Mesothelial cell of epicardium (in vitro differentiated cells): ENCODE data around the gene TPCN1. TPM values are rescaled to one million over a fixed set of nuclear protein-coding genes. Genes with fewer than 3 reads are reported as not detected.

Experiments
- DNase-seq, 2 experiments: peaks; one replicate each; pipeline ENCODE4 v3.0.0; 2021; ENCODE audit warnings: low spot score in 2 of 2; ENCODE audit not compliant: unreplicated experiment in 2 of 2
- H3K27ac Mint-ChIP-seq: 2 replicates; pipeline ENCODE4 v1.8.0; 2021; ENCODE audit warnings: mixed read lengths
- H3K27me3 Mint-ChIP-seq: 2 replicates; pipeline ENCODE4 v1.8.0; 2021; ENCODE audit warnings: low read depth, mixed read lengths
- H3K36me3 Mint-ChIP-seq: 2 replicates; pipeline ENCODE4 v1.8.0; 2021; ENCODE audit warnings: mixed read lengths
- H3K4me1 Mint-ChIP-seq: 2 replicates; pipeline ENCODE4 v1.8.0; 2021; ENCODE audit warnings: mixed read lengths
- H3K4me3 Mint-ChIP-seq: 2 replicates; pipeline ENCODE4 v1.8.0; 2021; ENCODE audit warnings: mild to moderate bottlenecking, moderate library complexity, mixed read lengths
- H3K9me3 Mint-ChIP-seq: 2 replicates; pipeline ENCODE4 v1.8.0; 2021; ENCODE audit warnings: mixed read lengths
- total RNA-seq: library from RNA; stranded (reverse); gene quantifications from 3 replicates; pipeline ENCODE4 v1.2.1, GENCODE V29; 2021
- TF ChIP-seq, protein P1 (sequence below): fragments of 200-600 bp; sonication (generic); IDR thresholded peaks from one replicate; pipeline ENCODE4 v1.5.0; 2021; ENCODE audit warnings: antibody characterized with exemption; ENCODE audit not compliant: unreplicated experiment

TPCN1 gene
- total RNA-seq, 1 donor from 2014 or later, result 40.0 TPM

- DNase-seq, result no peak
Observed at GRCh38 chr12:113260636-113261300, 39.5 kb downstream of the TPCN1 start.

GRCh38 chr12:113261847-113262470, 40.7 kb downstream of the TPCN1 start:
- peak overlapping the region; percentile 50 for H3K27ac Mint-ChIP-seq
- TF ChIP-seq, protein P1, sequence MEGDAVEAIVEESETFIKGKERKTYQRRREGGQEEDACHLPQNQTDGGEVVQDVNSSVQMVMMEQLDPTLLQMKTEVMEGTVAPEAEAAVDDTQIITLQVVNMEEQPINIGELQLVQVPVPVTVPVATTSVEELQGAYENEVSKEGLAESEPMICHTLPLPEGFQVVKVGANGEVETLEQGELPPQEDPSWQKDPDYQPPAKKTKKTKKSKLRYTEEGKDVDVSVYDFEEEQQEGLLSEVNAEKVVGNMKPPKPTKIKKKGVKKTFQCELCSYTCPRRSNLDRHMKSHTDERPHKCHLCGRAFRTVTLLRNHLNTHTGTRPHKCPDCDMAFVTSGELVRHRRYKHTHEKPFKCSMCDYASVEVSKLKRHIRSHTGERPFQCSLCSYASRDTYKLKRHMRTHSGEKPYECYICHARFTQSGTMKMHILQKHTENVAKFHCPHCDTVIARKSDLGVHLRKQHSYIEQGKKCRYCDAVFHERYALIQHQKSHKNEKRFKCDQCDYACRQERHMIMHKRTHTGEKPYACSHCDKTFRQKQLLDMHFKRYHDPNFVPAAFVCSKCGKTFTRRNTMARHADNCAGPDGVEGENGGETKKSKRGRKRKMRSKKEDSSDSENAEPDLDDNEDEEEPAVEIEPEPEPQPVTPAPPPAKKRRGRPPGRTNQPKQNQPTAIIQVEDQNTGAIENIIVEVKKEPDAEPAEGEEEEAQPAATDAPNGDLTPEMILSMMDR, result no peak
- H3K4me3 Mint-ChIP-seq, result no peak overlapping the region
- DNase-seq, result no peak
- no peaks in the 10 kb centered on the region for H3K9me3 Mint-ChIP-seq
- no peaks in the 10 kb centered on the region for H3K27me3 Mint-ChIP-seq
- H3K4me1 Mint-ChIP-seq, result peaks cover 20% of the 10 kb centered on the region
- H3K36me3 Mint-ChIP-seq, result peaks cover 7% of the 10 kb centered on the region

More at GRCh38 chr12:113260636-113261300, 39.5 kb downstream of the TPCN1 start:
- peaks cover 20% of the 10 kb centered on the region for H3K4me1 Mint-ChIP-seq
- H3K27ac Mint-ChIP-seq, result peak overlapping the region; percentile 51
- no peak overlapping the region for H3K4me3 Mint-ChIP-seq
- peaks cover under 1% of the 10 kb centered on the region for H3K36me3 Mint-ChIP-seq
- no peaks in the 10 kb centered on the region for H3K9me3 Mint-ChIP-seq
- no peaks in the 10 kb centered on the region for H3K27me3 Mint-ChIP-seq
- TF ChIP-seq, protein P1, result no peak

DNA sequence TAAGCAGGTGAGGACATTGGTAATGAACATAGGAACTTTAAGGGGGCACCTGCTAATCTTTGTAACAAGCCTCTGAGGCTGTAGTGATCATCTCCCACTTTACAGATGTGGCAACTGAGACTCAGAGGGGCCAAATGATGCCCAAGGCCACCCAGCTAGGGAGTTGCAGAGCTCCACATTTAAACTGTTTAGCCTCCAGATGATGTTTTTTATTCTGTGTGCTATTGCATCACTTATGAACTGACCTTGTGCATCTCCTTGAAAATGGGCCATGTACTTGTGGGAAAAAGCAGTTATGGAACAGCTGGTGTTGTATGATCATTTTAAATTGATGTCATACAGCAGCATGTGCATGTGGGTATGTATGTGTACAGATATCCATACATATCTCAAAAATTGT, 41.4 kb downstream of the TPCN1 start:
- peaks cover 20% of the 10 kb centered on the region for H3K4me1 Mint-ChIP-seq
- DNase-seq, result no peak
- H3K27me3 Mint-ChIP-seq, result no peaks in the 10 kb centered on the region
- no peak overlapping the region for H3K4me3 Mint-ChIP-seq
- no peaks in the 10 kb centered on the region for H3K9me3 Mint-ChIP-seq
- peaks cover 9% of the 10 kb centered on the region for H3K36me3 Mint-ChIP-seq
- TF ChIP-seq, protein P1, result no peak
- H3K27ac Mint-ChIP-seq, result no peak overlapping the region

DNA sequence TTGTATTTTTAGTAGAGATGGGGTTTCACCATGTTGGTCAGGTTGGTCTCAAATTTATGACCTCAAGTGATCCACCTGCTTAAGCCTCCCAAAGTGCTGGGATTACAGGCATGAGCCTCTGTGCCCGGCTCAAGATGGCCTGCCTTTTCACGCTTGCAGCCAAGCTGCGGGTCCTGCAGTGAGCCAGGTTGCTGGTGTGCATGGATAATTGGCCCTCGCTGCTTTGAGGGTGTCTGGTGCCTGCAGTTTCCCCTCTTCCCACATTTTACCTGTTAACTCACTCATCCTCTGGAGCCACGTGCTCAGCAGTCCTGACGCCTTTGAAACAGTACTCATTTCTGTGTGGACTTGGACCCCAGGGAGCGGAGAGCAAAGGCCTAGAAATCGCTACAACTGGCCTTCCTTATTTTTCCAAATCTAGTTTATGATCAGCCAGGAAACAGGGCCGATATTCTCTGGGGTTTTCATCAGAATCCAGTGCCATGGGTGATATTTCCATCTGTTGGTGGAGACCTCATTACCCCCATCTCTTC, 42.2 kb downstream of the TPCN1 start:
- DNase-seq, result no peak
- Mint-ChIP-seq H3K9me3 (no peaks in the 10 kb centered on the region), H3K4me1 (peaks cover 20% of the 10 kb centered on the region), H3K36me3 (peaks cover 14% of the 10 kb centered on the region), H3K4me3 (no peak overlapping the region), H3K27ac (no peak overlapping the region), H3K27me3 (no peaks in the 10 kb centered on the region)
- TF ChIP-seq, protein P1, result no peak

DNA sequence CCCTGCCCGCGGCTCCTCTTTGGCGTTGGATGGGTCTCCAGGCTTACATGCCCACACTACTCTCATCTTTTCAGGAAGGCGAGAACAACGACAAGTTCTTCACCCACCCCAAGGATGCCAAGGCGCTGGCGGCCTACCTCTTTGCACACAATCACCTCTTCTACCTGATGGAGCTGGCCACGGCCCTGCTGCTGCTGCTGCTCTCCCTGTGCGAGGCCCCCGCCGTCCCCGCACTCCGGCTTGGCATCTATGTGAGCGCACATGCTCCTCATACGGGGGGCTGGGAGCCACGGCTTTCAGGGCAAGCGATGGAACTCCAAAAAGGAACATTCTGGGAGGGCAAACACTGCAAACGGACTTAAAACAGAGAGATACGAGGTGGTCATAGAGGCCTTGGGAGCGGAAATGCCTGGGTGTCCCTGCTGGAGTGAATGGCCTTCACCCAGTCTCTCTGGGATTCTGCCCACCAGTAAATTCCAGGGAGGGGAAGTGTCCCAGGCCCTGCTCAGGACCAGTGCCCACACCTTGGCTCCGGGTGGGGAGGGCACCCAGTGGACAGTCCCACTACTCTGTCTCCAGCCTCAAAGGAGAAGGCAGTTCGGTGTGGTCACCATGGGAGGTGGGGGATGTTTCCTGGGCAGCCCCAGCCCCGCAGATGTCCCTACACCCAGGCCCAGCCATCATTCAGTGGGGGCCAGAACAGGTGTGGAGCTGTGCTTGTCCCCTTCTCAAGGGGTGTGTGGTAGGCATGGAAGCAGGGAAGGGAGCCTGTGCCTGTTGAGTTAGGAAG, 45.0 kb downstream of the TPCN1 start:
- Mint-ChIP-seq H3K27me3 (no peaks in the 10 kb centered on the region), H3K4me1 (peaks cover 6% of the 10 kb centered on the region), H3K9me3 (no peaks in the 10 kb centered on the region), H3K27ac (no peak overlapping the region), H3K4me3 (no peak overlapping the region), H3K36me3 (peaks cover 17% of the 10 kb centered on the region)
- TF ChIP-seq, protein P1, result no peak
- DNase-seq, result no peak
